GM12875 (cell line): ENCODE measurements around the gene FKBP5.
"Not testable (repeated sequence)": the region's sequence is repeated elsewhere in the genome, so short reads cannot be mapped to it uniquely, and the experiment has no call there.

Experiments
- H3K4me3 ChIP-seq: one replicate; pipeline ENCODE4 v1.5.1; 2011; ENCODE audit warnings: low read depth, low read length, control low read depth
- CTCF ChIP-seq: IDR thresholded peaks from 2 replicates; pipeline ENCODE4 v1.5.1; 2011; ENCODE audit warnings: low read depth, mild to moderate bottlenecking, control low read depth, inconsistent platforms, low read length, moderate library complexity, borderline replicate concordance; ENCODE audit not compliant: insufficient read depth

The FKBP5 gene

GRCh38 chr6:35688605-35689322 lies at the start of gene FKBP5:
FKBP5 (minus strand) TSS chr6:35688915; CDS start chr6:35642824, 46,091 bp downstream.
- H3K4me3 ChIP-seq = peak within 1 kb of the TSS; percentile 63
- no peak for TF ChIP-seq CTCF

- H3K4me3 ChIP-seq = no peak overlapping the region
- TF ChIP-seq CTCF = peak; percentile 56
These were observed 48.9 kb upstream of the FKBP5 start for GRCh38 chr6:35737413-35738211.

- no peak for TF ChIP-seq CTCF
- H3K4me3 ChIP-seq = no peak within 1 kb of the TSS
These were observed 48.3 kb upstream of the FKBP5 start, which contains the start of gene ARMC12 for GRCh38 chr6:35736982-35737412. ARMC12 (plus strand) TSS chr6:35737032; CDS start chr6:35737109, 77 bp downstream.

GRCh38 chr6:35736253-35736894 lies 47.7 kb upstream of the FKBP5 start:
- TF ChIP-seq CTCF = peak; percentile 85

GRCh38 chr6:35735452-35735851 lies 46.7 kb upstream of the FKBP5 start:
- TF ChIP-seq CTCF = no peak
- H3K4me3 ChIP-seq = no peak overlapping the region

More at GRCh38 chr6:35736253-35736894, 47.7 kb upstream of the FKBP5 start:
- H3K4me3 ChIP-seq = no peak overlapping the region

- not testable (repeated sequence) for H3K4me3 ChIP-seq
These were observed 45.6 kb upstream of the FKBP5 start for GRCh38 chr6:35734319-35734718.

GRCh38 chr6:35733633-35734032 lies 44.9 kb upstream of the FKBP5 start:
- H3K4me3 ChIP-seq = no peak overlapping the region
- no peak for TF ChIP-seq CTCF
